Calu3 (cell line): ENCODE data around the gene PIEZO2. TPM values are rescaled to one million over a fixed set of nuclear protein-coding genes. Genes with fewer than 3 reads are reported as not detected.

Experiments used
- BruUV-seq: library from RNA; stranded (reverse); fragments of 400-500 nt; replicated peaks from 2 replicates; lab custom pipeline; 2021; lab: Mats Ljungman, UMichigan
- CTCF ChIA-PET: fragments of 300-600 bp; sonication (Branson Sonifier 250); formaldehyde crosslinking; loops from one replicate; lab custom pipeline; 2022; ENCODE audit warnings: antibody characterized with exemption; lab: Charles Lee
- DNase-seq: peaks from one replicate; pipeline ENCODE4 v3.0.0; 2022
- H3K27ac Mint-ChIP-seq: one replicate; pipeline ENCODE4 v1.8.0; 2022; ENCODE audit warnings: mixed read lengths; ENCODE audit not compliant: unreplicated experiment
- H3K27me3 Mint-ChIP-seq: one replicate; pipeline ENCODE4 v1.8.0; 2022; ENCODE audit warnings: mixed read lengths; ENCODE audit not compliant: unreplicated experiment
- H3K36me3 Mint-ChIP-seq: one replicate; pipeline ENCODE4 v1.8.0; 2022; ENCODE audit warnings: mild to moderate bottlenecking, moderate library complexity, mixed read lengths; ENCODE audit not compliant: insufficient read depth, unreplicated experiment
- H3K4me1 Mint-ChIP-seq: one replicate; pipeline ENCODE4 v1.8.0; 2022; ENCODE audit warnings: mild to moderate bottlenecking, low read depth, mixed read lengths; ENCODE audit not compliant: unreplicated experiment
- H3K4me3 Mint-ChIP-seq: one replicate; pipeline ENCODE4 v1.8.0; 2022; ENCODE audit warnings: mild to moderate bottlenecking, low read depth, moderate library complexity, mixed read lengths; ENCODE audit not compliant: unreplicated experiment
- H3K9me3 Mint-ChIP-seq: one replicate; pipeline ENCODE4 v1.8.0; 2022; ENCODE audit warnings: low read depth, mixed read lengths; ENCODE audit not compliant: unreplicated experiment
- CTCF ChIP-seq: fragments of 200-600 bp; IDR thresholded peaks from one replicate; pipeline ENCODE4 v1.8.0; 2022; ENCODE audit warnings: antibody characterized with exemption; ENCODE audit not compliant: unreplicated experiment
- intact Hi-C: fragments of 100-400 bp; cut with micrococcal nuclease; formaldehyde crosslinking; loops from one replicate; pipeline ENCODE4 v1.10.0; 2022; ENCODE audit not compliant: unreplicated experiment
- total RNA-seq: library from RNA; stranded (reverse); gene quantifications from 2 replicates; pipeline ENCODE4 v1.2.3, GENCODE V29; 2022

Gene PIEZO2
- total RNA-seq, 1 experiment from 2014 or later, result 0.24 TPM

DNA sequence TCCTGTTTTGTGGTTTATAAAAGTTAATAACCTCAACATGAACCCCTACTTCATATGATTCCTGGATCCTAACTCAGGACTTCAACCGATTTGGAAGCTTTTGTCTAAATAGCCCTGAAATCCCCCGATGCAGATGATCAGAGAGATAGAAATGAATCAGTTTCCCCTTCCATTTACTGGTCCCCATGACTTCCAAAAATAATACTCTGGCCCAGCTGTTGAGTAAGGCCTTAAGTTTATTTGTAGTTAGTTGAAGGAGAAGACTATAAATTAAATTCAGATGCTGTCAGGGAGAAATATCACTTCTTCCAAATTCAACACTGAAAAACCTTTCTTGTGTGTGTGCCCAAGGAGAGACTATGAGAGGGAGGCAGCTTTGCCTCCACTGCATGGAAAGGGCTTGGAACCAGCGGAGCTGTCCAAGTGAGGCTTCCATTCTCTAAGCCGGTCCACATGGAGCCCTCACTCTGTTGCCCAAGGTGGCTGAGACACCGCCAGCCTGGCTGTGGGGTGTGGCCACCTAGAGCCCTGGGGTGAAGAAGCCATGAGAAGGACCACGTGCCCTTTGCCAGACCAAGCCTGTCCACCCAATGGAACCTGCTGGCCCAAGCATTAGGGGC, 53.6 kb downstream of the PIEZO2 start:
- intact Hi-C loops, result no loop called here
- Mint-ChIP-seq H3K4me1 (no peaks in the 10 kb centered on the region), H3K4me3 (no peak overlapping the region), H3K36me3 (no peaks in the 10 kb centered on the region), H3K27ac (no peak overlapping the region), H3K27me3 (no peaks in the 10 kb centered on the region), H3K9me3 (no peaks in the 10 kb centered on the region)
- DNase-seq, result no peak
- no TSS peak for BruUV-seq
- no peak for TF ChIP-seq CTCF
- CTCF ChIA-PET, result no interaction called here

GRCh38 chr18:11095211-11095610, 54.2 kb downstream of the PIEZO2 start:
- Mint-ChIP-seq H3K27ac (no peak overlapping the region), H3K9me3 (no peaks in the 10 kb centered on the region), H3K4me1 (no peaks in the 10 kb centered on the region), H3K36me3 (no peaks in the 10 kb centered on the region), H3K27me3 (no peaks in the 10 kb centered on the region), H3K4me3 (no peak overlapping the region)
- intact Hi-C loops, result no loop called here
- TF ChIP-seq CTCF, result no peak
- DNase-seq, result no peak
- CTCF ChIA-PET, result no interaction called here
- no TSS peak for BruUV-seq

- BruUV-seq, result no TSS peak
- Mint-ChIP-seq H3K36me3 (no peaks in the 10 kb centered on the region), H3K4me1 (no peaks in the 10 kb centered on the region), H3K4me3 (no peak overlapping the region), H3K27me3 (peaks cover 18% of the 10 kb centered on the region), H3K9me3 (no peaks in the 10 kb centered on the region), H3K27ac (no peak overlapping the region)
- CTCF ChIA-PET, result interaction anchor here (0.6 kb wide), 1 partner anchor 64 kb away, joined by 3 read pairs; no protein-coding TSS in a partner anchor
- no peak for TF ChIP-seq CTCF
- no peak for DNase-seq
- intact Hi-C loops, result no loop called here
Observed at GRCh38 chr18:11091746-11092145, 57.6 kb downstream of the PIEZO2 start.

DNA sequence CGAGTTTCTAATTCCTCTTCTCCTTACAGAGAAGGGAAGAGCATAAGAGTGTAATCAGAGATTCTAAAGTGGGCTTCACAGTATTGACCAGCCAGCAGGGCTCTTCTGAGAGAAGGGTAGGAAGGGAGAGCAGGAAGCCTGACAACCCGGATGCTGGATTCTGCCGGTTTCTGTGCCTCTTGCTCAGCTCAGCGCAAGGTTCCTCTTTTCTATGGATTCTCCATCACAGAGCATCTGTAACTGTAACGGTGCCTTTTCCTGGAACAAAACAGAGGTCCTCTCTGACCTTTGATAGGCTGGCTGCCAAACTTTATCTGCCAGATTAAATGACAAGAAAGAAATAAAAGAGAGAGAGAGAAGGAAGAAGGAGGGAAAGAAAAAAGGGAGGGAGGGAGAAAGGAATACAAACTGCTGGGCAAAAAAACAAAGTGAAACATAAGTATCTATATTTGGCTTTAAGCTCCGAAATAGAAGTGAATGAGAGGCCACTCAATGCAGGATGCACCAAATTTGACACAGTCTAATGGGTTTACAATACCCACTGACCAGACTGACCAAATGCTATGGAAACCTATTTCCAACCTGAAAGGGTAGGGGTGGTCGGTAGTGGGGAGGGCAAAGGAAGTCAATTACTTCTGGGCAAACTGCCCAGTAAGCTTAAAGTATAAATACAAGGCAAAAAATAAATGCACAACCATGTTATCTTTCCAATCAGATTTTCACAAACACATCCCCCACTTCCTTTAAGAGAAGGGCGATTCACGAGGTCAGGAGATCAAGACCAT, 59.2 kb downstream of the PIEZO2 start:
- intact Hi-C loops, result no loop called here
- no peaks in the 10 kb centered on the region for H3K36me3 Mint-ChIP-seq
- CTCF ChIA-PET, result interaction anchor here (0.7 kb wide), 1 partner anchor 126 kb away, joined by 5 read pairs; no protein-coding TSS in a partner anchor
- H3K27ac Mint-ChIP-seq, result no peak overlapping the region
- peaks cover 26% of the 10 kb centered on the region for H3K27me3 Mint-ChIP-seq
- H3K4me1 Mint-ChIP-seq, result no peaks in the 10 kb centered on the region
- H3K9me3 Mint-ChIP-seq, result no peaks in the 10 kb centered on the region
- BruUV-seq, result no TSS peak
- no peak overlapping the region for H3K4me3 Mint-ChIP-seq
- TF ChIP-seq CTCF, result no peak
- no peak for DNase-seq
